Measurements from ENCODE around the gene A3GALT2. TPM values are rescaled to one million over a fixed set of nuclear protein-coding genes. Genes with fewer than 3 reads are reported as not detected.

The A3GALT2 gene
- total RNA-seq, 1 donor from 2014 or later, result not detected

- DNase-seq, result no peak
Observed at GRCh38 chr1:33332357-33332789, 11.5 kb upstream of the A3GALT2 start.

- no peak for DNase-seq
Observed at GRCh38 chr1:33331444-33332356, 10.8 kb upstream of the A3GALT2 start.

DNA sequence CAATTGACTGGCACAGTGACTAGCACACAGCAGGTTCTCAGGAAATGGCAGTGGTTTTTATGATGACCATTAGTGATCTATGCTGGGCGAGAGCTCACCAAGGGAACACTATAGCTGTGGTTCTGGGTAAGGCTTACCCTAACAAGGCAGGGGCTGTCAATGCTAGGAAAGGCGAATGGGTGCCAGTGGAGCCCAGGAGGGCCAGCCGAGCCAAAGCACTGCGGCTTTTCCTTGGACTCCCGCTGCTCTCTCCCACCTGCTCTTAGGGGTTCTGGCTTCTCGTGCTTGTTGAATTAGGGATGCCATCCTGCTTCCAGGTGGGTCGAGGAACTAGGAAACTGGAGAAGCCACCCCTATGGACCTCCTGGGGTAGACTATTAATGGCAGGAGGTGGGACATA, 10.0 kb upstream of the A3GALT2 start:
- DNase-seq, result no peak

- no peak for DNase-seq
Observed at GRCh38 chr1:33330361-33330890, 9.5 kb upstream of the A3GALT2 start.

- DNase-seq, result no peak
Observed at GRCh38 chr1:33329600-33330305, 8.9 kb upstream of the A3GALT2 start.

GRCh38 chr1:33328817-33329216, 7.9 kb upstream of the A3GALT2 start:
- no peak for DNase-seq

DNA sequence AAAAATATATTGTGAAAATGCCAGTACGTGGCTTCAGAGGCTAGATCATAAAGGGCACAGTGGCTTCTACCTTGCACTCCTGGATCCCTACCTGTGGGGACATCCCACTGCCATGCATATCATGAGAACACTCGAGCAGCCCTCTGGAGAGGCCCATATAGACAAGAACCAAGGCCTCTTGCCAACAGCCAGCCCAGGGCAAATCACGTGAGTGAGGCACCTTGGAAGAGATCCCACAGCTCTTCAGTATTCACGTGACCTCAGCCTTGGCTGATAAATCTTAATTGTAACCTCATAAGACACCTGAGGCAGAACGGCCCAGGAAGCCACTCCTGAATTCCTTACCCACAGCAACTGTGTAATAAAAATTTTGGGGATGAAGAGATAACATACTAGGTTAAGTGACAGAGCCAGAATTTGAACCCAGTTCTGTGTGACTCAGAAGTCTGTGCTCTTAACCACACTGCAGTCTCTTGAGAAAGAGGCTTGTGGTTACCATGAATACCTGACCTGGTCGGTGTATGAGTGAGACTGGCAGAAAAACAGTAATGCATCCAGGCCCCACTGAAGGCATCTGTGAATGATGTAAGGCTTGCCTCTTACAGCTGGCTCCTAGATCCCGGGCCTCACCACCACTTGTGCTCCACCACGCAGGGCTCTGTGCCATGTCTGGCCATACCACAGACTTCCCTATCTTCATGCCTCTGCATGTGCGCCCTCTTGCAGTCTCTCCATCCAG, 6.9 kb upstream of the A3GALT2 start:
- DNase-seq, result no peak

DNA sequence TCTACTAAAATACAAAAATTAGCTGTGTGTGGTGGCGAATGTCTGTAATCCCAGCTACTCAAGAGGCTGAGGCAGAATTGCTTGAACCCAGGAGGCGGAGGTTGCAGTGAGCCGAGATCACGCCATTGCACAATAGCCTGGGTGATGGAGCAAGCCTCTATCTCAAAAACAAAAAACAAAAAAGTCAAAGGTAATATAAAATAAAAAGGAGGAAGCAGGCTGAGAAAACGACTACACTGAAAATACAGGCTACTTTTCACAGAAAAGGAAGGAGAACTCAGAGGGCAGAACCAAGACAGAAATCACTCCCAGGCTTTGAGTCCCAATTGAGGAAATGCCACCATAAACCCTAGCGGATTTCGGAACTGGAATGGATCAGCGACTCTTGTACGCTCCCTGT, 5.9 kb upstream of the A3GALT2 start:
- no peak for DNase-seq

DNA sequence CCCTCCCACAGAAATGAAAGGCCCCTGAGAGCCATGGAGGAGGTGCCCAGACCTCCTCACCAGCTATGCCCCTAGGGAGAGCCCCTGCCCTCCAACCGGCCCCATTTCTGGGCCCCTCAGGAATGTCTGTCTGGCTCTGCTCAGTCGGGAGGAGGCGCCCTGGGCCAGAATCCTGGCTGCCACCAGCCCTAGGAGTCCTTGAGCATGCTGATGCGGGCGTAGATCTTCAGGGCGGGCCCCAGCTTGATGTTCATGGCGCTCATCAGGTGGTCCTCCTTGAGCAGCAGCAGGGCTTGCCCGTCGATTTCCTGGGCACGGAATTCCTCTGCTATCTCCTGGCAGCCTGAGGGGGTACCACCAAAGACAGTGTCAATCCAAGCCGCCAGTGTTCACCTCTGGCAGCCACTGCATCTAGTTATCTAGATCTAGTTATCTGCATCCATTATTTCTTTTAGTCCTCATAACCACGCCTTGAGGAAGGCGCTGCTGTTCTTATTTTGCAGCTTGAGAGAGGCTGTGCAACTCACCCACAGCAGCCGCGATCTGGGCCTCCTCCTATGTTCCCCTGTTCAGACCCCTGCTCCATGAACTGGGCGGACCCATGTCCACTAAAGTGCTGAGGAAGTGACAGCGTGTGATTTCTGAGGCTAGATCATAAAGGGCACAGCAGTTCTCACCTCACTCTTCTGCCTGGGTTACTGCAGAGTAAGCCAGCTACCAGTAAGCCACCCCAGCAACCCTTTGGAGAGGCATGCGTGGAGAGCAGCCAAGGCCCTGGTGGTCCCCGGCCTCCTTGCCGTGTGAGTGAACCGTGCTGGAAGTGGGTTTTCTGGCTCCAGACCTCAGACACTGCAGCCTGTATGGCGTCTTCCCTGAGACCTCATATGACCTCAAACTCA, 4.0 kb upstream of the A3GALT2 start:
- no peak for DNase-seq

DNA sequence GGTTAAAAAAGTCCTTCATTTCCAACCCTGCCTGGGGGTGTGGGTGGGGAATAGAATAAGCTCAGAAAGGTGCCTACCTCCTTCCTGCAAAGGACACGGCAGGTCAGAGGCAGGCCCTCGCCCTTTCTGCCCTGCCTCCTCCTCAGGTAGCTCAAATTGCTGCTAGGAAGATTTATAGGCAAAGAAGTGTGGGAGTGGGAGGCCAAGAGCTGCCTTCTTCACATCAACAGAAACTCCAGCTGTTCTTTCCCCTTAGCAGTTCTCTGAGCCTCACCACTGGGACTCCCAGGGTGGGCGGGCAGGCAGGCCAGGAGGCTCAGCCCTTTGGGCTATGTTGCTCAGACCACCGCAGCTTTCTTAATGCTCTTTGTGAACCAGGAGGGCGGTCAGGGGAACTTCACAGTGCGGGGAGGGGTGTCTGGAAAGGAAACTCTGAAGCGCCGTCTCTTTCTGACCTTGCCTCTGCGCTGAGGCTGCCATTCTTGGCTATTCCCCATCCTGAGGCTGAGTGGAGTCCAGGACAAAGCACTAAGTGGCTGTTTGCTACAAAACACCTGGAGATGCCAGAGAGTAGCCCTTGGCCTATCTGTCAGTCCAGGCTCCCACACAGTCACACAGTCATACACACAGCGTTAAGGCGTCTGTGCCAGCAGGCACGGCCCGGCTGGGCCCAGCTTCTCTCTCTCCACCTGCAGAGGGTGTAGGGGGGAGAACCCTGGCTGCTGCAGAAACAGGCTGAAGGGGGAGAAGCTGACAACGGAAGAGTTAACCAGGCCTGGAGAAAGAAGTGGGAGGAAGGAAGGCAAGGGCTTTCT, 3.0 kb upstream of the A3GALT2 start:
- no peak for DNase-seq

GRCh38 chr1:33322870-33323585, 2.1 kb upstream of the A3GALT2 start:
- no peak for DNase-seq

DNA sequence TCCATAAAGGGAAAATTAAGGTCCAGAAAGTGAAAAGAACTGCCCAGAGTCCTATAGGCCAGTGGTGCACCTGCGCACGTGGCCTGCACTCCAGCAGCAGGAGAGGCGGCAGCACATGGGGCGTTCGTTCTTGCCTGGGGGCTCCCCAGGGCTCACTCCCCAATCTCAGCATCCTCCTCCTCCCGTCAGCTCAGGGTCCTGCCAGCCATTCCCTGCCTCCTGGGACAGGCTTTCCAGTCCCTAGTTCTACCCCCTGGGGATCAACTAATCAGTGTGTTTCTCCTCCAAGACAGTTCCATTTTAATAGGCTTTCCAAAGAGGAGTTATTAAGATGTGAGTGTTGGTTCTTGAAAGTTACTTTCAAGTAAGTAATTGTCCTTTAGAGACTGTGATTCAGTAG, 1.2 kb upstream of the A3GALT2 start:
- DNase-seq, result no peak

- no peak for DNase-seq
Observed at GRCh38 chr1:33321178-33321577, 280 bp upstream of the A3GALT2 start.

- no peak for DNase-seq
Observed at GRCh38 chr1:33319949-33320618, 814 bp downstream of the A3GALT2 start.

DNA sequence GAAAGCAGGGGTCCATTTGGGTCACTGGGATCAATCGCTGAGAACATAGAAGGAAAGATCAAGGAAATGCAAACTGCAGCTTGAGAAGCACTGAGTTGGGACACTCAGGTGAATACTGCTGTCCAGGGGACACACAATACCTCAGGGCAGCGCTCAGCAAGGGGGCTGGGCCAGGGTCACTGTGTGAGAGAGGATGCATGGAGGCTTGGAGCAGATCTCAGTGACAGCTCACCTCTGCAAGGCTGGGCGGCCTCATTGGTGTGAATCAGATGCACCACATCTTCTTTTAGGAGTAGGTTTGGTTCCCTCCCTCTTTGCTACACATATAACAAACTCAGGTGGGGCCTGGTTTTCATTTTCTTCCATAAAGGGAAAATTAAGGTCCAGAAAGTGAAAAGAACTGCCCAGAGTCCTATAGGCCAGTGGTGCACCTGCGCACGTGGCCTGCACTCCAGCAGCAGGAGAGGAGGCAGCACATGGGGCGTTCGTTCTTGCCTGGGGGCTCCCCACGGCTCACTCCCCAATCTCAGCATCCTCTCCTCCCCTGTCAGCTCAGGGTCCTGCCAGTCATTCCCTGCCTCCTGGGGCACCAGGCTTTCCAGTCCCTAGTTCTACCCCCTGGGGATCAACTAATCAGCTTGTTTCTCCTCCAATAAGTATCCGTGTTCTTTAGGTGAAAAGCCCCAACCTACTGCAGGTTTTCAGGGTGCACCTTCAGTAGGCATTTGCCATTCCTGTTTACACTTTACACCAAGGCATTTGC, 1.5 kb downstream of the A3GALT2 start:
- no peak for DNase-seq

DNA sequence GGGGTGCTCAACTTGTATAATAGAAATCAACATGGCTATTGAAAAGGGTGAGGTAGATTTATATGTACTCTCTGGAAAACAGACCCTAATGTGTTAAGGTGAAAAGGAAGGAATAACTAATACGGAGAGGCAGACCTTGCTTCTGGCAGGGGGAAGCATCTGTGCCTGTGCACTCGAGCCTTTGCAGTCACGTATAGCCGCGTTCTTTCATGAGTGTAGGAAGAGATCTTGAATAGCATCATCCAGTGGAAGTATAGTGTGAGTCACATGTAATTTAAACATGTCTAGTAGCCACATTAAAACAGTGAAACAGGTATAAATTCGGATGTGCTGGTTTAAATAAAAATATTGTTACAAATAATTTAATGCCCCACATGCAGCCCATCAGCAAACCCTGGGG, 3.0 kb downstream of the A3GALT2 start:
- DNase-seq, result no peak

- DNase-seq, result no peak
Observed at GRCh38 chr1:33317354-33317753, 3.5 kb downstream of the A3GALT2 start.

DNA sequence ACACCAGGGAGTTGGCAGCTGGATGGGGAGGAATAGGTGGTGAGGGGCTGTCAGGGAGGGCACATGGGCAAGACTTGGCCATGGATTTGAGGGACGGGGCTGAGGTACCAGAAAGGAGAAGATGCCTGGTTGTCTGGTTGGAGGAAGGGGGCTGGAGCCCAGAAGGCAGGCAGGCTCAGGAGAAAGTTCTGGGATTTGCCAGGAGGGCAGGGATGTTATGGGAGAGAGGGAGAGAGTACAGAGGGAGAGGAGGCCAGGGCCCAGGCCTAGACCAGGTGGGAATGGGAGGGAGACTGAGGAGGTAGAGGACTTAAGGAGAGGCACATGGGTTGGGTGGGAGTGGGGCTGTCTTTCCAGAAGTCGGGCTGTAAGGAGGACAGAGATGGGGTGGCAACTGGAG, 4.3 kb downstream of the A3GALT2 start:
- DNase-seq, result no peak

DNA sequence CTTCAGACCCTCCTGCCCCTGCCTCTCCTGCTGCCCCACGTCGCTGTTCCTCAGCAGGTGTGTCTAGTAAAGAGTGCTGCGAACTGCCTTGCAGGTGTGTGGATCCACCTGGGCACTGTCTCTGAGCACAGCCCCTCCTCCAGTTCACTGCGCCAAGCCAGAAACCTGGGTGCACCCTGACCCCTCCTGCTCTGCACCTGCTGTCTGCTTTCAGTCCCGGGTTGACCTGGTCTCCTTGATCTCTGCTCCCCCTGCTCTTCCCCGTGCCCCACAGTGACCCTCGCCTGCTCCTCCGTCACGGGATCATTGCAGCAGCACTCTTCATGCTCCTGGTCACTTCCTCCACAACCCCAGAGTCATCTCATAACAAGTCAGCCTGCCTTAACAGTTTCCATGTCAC, 6.5 kb downstream of the A3GALT2 start:
- no peak for DNase-seq

Measured in skin of body (tissue), 2 donors.